HEK293 (cell line): ENCODE data around the gene OR6N1.

ENCODE experiments used
- CTCF ChIA-PET: fragments of 350-600 bp; formaldehyde crosslinking; extraction: SDS; loops from one replicate; lab custom pipeline; 2021; ENCODE audit warnings: antibody characterized with exemption; lab: Yijun Ruan, JAX
- POLR2A ChIA-PET: fragments of 300-600 bp; formaldehyde crosslinking; extraction: SDS; loops from one replicate; lab custom pipeline; 2020; ENCODE audit warnings: antibody characterized with exemption, inconsistent platforms; lab: Yijun Ruan, JAX
- H3K27ac ChIP-seq: fragments of 200-500 bp; sonication (Bioruptor generic); 2 replicates; pipeline ENCODE4 v1.5.1; 2014; ENCODE audit warnings: low read depth, low read length, control low read depth, inconsistent platforms; ENCODE audit errors: extremely low read depth
- H3K36me3 ChIP-seq, 2 experiments: fragments of 200-500 bp in 1 of 2; sonication (Bioruptor generic) in 1 of 2; 1 replicate in 1 of 2; 2 replicates in 1 of 2; pipeline ENCODE4 v1.5.1; 2014 to 2017; ENCODE audit warnings: inconsistent platforms in 2 of 2, low read length in 2 of 2; ENCODE audit not compliant: control insufficient read depth in 2 of 2, insufficient read depth in 1 of 2
- H3K4me1 ChIP-seq: fragments of 200-500 bp; sonication (Bioruptor generic); 2 replicates; pipeline ENCODE4 v1.5.1; 2014; ENCODE audit warnings: mild to moderate bottlenecking, low read length, inconsistent platforms; ENCODE audit not compliant: control insufficient read depth, insufficient read depth
- H3K4me3 ChIP-seq: 2 replicates; pipeline ENCODE4 v1.5.1; 2011; ENCODE audit warnings: low read depth, mild to moderate bottlenecking, control low read depth, low read length, moderate library complexity
- H3K9me3 ChIP-seq: fragments of 200-500 bp; sonication (Bioruptor generic); 2 replicates; pipeline ENCODE4 v1.5.1; 2014; ENCODE audit warnings: low read depth, low read length, inconsistent platforms; ENCODE audit not compliant: control insufficient read depth, insufficient read depth
- BCL11A ChIP-seq: fragments of 450-650 bp; formaldehyde crosslinking; IDR thresholded peaks from 2 replicates; pipeline ENCODE4 v1.5.1; 2016; ENCODE audit warnings: low read depth, missing biosample characterization, missing genetic modification characterization
- FEZF1 ChIP-seq: fragments of 450-650 bp; formaldehyde crosslinking; IDR thresholded peaks from 2 replicates; pipeline ENCODE4 v1.5.1; 2016; ENCODE audit warnings: missing biosample characterization, missing genetic modification characterization
- IKZF3 ChIP-seq: fragments of 450-650 bp; IDR thresholded peaks from 2 replicates; pipeline ENCODE4 v1.5.0; 2018; ENCODE audit warnings: missing biosample characterization, mild to moderate bottlenecking, missing genetic modification characterization, moderate library complexity
- KLF9 ChIP-seq: fragments of 450-650 bp; formaldehyde crosslinking; IDR thresholded peaks from 2 replicates; pipeline ENCODE4 v1.5.1; 2016; ENCODE audit warnings: missing biosample characterization, missing genetic modification characterization, low read depth
- MZF1 ChIP-seq: fragments of 450-650 bp; formaldehyde crosslinking; IDR thresholded peaks from 2 replicates; pipeline ENCODE4 v1.5.1; 2017; ENCODE audit warnings: missing biosample characterization, missing genetic modification characterization, borderline replicate concordance
- PRDM1 ChIP-seq: fragments of 450-650 bp; formaldehyde crosslinking; IDR thresholded peaks from 2 replicates; pipeline ENCODE4; 2016; ENCODE audit warnings: missing biosample characterization, missing genetic modification characterization
- REPIN1 ChIP-seq: fragments of 450-650 bp; formaldehyde crosslinking; IDR thresholded peaks from 2 replicates; pipeline ENCODE4 v1.5.1; 2017; ENCODE audit warnings: missing biosample characterization, missing genetic modification characterization, low read depth
- SP7 ChIP-seq: fragments of 450-650 bp; formaldehyde crosslinking; IDR thresholded peaks from 2 replicates; pipeline ENCODE4 v1.5.1; 2016; ENCODE audit warnings: missing biosample characterization, missing genetic modification characterization
- ZFHX2 ChIP-seq: fragments of 450-650 bp; formaldehyde crosslinking; conservative IDR thresholded peaks from 2 replicates; pipeline ENCODE4 v1.5.1; 2016; ENCODE audit warnings: missing biosample characterization, missing genetic modification characterization
- ZNF132 ChIP-seq: fragments of 450-650 bp; formaldehyde crosslinking; IDR thresholded peaks from 2 replicates; pipeline ENCODE4 v1.5.1; 2017; ENCODE audit warnings: missing biosample characterization, missing genetic modification characterization, borderline replicate concordance
- ZNF16 ChIP-seq: fragments of 450-650 bp; formaldehyde crosslinking; IDR thresholded peaks from 2 replicates; pipeline ENCODE4 v1.5.1; 2016; ENCODE audit warnings: low read depth, missing biosample characterization, missing genetic modification characterization
- ZNF214 ChIP-seq: fragments of 450-650 bp; formaldehyde crosslinking; IDR thresholded peaks from 2 replicates; pipeline ENCODE4 v1.5.1; 2017; ENCODE audit warnings: missing biosample characterization, mild to moderate bottlenecking, missing genetic modification characterization, borderline replicate concordance
- ZNF292 ChIP-seq: fragments of 450-650 bp; formaldehyde crosslinking; IDR thresholded peaks from 2 replicates; pipeline ENCODE4 v1.5.1; 2016; ENCODE audit warnings: low read depth, missing biosample characterization, missing genetic modification characterization, borderline replicate concordance
- ZNF302 ChIP-seq: fragments of 450-650 bp; formaldehyde crosslinking; IDR thresholded peaks from 2 replicates; pipeline ENCODE4 v1.5.1; 2016; ENCODE audit warnings: missing biosample characterization, missing genetic modification characterization, low read depth
- ZNF433 ChIP-seq: fragments of 450-650 bp; formaldehyde crosslinking; IDR thresholded peaks from 2 replicates; pipeline ENCODE4 v1.5.1; 2016; ENCODE audit warnings: missing biosample characterization, missing genetic modification characterization, low read depth
- ZNF610 ChIP-seq: fragments of 450-650 bp; formaldehyde crosslinking; IDR thresholded peaks from 2 replicates; pipeline ENCODE4 v1.5.1; 2016; ENCODE audit warnings: missing biosample characterization, missing genetic modification characterization, borderline replicate concordance
- ZNF624 ChIP-seq: fragments of 450-650 bp; formaldehyde crosslinking; IDR thresholded peaks from 2 replicates; pipeline ENCODE4 v1.5.1; 2017; ENCODE audit warnings: missing biosample characterization, missing genetic modification characterization
- ZNF76 ChIP-seq: fragments of 450-650 bp; formaldehyde crosslinking; IDR thresholded peaks from 2 replicates; pipeline ENCODE4; 2016; ENCODE audit warnings: low read depth, missing biosample characterization, missing genetic modification characterization, borderline replicate concordance
- ZSCAN16 ChIP-seq: fragments of 450-650 bp; formaldehyde crosslinking; IDR thresholded peaks from 2 replicates; pipeline ENCODE4 v1.5.1; 2016; ENCODE audit warnings: missing biosample characterization, missing genetic modification characterization
- ZSCAN23 ChIP-seq: fragments of 450-650 bp; formaldehyde crosslinking; IDR thresholded peaks from 2 replicates; pipeline ENCODE4 v1.5.1; 2016; ENCODE audit warnings: missing biosample characterization, missing genetic modification characterization
- TF ChIP-seq, protein P1 (sequence below): fragments of 450-650 bp; formaldehyde crosslinking; IDR thresholded peaks from 2 replicates; pipeline ENCODE4 v1.5.1; 2016; ENCODE audit warnings: missing biosample characterization, missing genetic modification characterization, borderline replicate concordance
- TF ChIP-seq, protein P2 (sequence below): fragments of 450-650 bp; formaldehyde crosslinking; IDR thresholded peaks from 2 replicates; pipeline ENCODE4 v1.5.1; 2016; ENCODE audit warnings: missing biosample characterization, missing genetic modification characterization
- TF ChIP-seq, protein P3 (sequence below): fragments of 450-650 bp; formaldehyde crosslinking; IDR thresholded peaks from 2 replicates; pipeline ENCODE4 v1.5.1; 2016; ENCODE audit warnings: missing biosample characterization, missing genetic modification characterization
- TF ChIP-seq, protein P4 (sequence below): fragments of 450-650 bp; formaldehyde crosslinking; IDR thresholded peaks from 2 replicates; pipeline ENCODE4 v1.5.1; 2017; ENCODE audit warnings: missing biosample characterization, missing genetic modification characterization

OR6N1 gene

DNA sequence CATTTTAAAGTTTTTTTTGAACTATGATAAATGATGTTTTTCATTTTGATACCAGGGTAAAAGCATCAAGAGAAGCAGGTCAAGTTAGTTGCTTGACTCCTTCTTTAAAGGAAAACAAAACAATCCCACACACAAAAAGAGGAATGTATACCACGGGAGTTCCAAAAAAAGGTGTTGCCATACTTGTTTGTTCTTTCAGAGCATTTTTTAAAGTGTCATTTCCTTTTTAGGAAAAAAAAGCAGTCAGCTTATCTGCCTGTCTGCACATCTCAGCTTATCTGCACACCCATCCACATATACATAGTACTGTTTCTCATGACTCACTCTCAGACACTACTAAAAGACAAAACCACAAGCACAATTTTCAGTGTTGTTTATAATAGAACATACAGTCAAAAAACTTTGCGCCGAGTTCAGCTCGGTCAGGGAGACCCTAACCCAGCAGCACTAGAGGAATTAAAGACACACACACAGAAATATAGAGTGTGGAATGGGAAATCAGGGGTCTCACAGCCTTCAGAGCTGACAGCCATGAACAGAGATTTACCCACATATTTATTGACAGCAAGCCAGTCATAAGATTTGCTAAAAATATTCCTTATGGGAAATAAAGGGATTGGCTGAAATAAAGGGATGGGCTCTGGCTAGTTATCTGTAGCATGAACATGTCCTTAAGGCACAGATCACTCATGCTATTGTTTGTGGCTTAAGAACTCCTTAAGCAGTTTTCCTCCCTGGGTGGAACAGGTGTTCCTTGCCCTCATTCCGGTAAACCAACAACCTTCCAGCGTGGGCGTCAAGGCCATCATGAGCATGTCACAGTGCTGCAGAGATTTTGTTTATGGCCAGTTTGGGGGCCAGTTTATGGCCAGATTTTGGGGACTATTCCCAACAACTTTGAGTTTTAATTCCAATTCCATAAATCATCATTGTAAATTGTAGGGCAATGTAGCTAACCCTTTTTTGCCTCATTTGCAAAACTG, 47.8 kb upstream of the OR6N1 start (continued):
- TF ChIP-seq ZNF433 (no peak), BCL11A (tag by site-specific recombination) (no peak), MZF1 (tag by site-specific recombination) (no peak)
- TF ChIP-seq, protein P1, sequence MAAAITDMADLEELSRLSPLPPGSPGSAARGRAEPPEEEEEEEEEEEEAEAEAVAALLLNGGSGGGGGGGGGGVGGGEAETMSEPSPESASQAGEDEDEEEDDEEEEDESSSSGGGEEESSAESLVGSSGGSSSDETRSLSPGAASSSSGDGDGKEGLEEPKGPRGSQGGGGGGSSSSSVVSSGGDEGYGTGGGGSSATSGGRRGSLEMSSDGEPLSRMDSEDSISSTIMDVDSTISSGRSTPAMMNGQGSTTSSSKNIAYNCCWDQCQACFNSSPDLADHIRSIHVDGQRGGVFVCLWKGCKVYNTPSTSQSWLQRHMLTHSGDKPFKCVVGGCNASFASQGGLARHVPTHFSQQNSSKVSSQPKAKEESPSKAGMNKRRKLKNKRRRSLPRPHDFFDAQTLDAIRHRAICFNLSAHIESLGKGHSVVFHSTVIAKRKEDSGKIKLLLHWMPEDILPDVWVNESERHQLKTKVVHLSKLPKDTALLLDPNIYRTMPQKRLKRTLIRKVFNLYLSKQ (tag by site-specific recombination), result no peak

DNA sequence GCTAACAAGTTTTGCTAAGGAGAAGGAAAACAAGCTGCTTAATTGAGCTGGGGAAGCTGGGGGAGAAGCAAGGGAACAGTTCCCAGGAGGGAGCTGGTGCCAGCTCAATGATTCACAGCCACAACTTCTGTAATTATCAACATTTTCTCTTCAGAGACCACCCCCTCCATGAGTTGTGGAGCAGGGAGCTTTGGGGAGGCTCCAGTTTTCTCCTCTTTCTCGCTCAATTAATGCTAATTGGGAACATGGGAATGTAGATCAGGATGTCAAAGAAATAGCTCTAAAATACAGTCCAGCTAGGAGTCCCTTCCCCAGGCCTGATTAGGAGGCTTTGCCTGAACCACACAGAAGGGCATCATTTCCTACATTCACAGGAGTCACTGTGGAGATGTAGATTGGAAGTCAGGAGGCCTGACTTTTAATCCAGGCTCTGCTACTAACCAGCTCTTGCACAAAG, 47.0 kb upstream of the OR6N1 start:
- CTCF ChIA-PET, result interaction anchor here (0.6 to 0.8 kb wide), 2 partner anchors 180 to 395 kb away, joined by 3 read pairs; no protein-coding TSS in a partner anchor
- no peak overlapping the region for H3K27ac ChIP-seq
- H3K36me3 ChIP-seq, result no peaks in the 10 kb centered on the region
- TF ChIP-seq FEZF1 (tag by site-specific recombination) (no peak), ZFHX2 (tag by site-specific recombination) (no peak), ZNF292 (tag by site-specific recombination) (no peak), ZNF624 (no peak), ZSCAN16 (tag by site-specific recombination) (no peak)
- no peaks in the 10 kb centered on the region for H3K4me1 ChIP-seq
- H3K4me3 ChIP-seq, result no peak overlapping the region
- POLR2A ChIA-PET, result no interaction called here
- H3K9me3 ChIP-seq, result no peaks in the 10 kb centered on the region

DNA sequence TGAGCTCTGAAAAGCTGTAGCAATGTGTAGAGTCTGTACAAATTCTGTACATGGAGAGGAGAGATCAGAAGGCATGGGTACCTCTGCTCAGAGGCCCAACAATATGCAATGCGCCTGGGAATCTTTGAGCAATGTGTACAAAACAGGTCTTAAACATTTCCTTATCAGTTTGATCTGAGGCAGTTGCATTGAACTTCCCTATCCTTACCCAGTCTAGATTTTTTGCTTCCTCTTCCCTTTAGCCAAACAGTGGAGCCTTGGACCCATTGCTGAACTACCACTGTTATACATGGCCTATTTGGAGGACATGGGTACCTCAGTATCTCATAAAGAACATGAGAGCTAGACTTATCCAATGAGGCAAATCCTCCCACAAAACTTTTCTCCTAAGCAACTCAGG, 46.6 kb upstream of the OR6N1 start:
- no peaks in the 10 kb centered on the region for H3K4me1 ChIP-seq
- H3K36me3 ChIP-seq, result no peaks in the 10 kb centered on the region
- no peaks in the 10 kb centered on the region for H3K9me3 ChIP-seq
- ChIA-PET CTCF (interaction anchor here (0.6 to 0.8 kb wide), 2 partner anchors 180 to 395 kb away, joined by 3 read pairs; no protein-coding TSS in a partner anchor), POLR2A (no interaction called here)
- TF ChIP-seq REPIN1 (no peak), IKZF3 (tag by site-specific recombination) (no peak), ZNF302 (tag by site-specific recombination) (no peak), ZNF16 (no peak), ZNF76 (no peak), ZNF132 (tag by site-specific recombination) (no peak), SP7 (no peak), PRDM1 (tag by site-specific recombination) (no peak), ZNF610 (tag by site-specific recombination) (no peak), ZSCAN23 (no peak), ZNF214 (tag by site-specific recombination) (no peak), KLF9 (tag by site-specific recombination) (no peak)
- TF ChIP-seq, protein P2, sequence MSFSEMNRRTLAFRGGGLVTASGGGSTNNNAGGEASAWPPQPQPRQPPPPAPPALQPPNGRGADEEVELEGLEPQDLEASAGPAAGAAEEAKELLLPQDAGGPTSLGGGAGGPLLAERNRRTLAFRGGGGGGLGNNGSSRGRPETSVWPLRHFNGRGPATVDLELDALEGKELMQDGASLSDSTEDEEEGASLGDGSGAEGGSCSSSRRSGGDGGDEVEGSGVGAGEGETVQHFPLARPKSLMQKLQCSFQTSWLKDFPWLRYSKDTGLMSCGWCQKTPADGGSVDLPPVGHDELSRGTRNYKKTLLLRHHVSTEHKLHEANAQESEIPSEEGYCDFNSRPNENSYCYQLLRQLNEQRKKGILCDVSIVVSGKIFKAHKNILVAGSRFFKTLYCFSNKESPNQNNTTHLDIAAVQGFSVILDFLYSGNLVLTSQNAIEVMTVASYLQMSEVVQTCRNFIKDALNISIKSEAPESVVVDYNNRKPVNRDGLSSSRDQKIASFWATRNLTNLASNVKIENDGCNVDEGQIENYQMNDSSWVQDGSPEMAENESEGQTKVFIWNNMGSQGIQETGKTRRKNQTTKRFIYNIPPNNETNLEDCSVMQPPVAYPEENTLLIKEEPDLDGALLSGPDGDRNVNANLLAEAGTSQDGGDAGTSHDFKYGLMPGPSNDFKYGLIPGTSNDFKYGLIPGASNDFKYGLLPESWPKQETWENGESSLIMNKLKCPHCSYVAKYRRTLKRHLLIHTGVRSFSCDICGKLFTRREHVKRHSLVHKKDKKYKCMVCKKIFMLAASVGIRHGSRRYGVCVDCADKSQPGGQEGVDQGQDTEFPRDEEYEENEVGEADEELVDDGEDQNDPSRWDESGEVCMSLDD (tag by site-specific recombination), result no peak
- TF ChIP-seq, protein P3, sequence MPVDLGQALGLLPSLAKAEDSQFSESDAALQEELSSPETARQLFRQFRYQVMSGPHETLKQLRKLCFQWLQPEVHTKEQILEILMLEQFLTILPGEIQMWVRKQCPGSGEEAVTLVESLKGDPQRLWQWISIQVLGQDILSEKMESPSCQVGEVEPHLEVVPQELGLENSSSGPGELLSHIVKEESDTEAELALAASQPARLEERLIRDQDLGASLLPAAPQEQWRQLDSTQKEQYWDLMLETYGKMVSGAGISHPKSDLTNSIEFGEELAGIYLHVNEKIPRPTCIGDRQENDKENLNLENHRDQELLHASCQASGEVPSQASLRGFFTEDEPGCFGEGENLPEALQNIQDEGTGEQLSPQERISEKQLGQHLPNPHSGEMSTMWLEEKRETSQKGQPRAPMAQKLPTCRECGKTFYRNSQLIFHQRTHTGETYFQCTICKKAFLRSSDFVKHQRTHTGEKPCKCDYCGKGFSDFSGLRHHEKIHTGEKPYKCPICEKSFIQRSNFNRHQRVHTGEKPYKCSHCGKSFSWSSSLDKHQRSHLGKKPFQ (tag by site-specific recombination), result no peak
- TF ChIP-seq, protein P4, sequence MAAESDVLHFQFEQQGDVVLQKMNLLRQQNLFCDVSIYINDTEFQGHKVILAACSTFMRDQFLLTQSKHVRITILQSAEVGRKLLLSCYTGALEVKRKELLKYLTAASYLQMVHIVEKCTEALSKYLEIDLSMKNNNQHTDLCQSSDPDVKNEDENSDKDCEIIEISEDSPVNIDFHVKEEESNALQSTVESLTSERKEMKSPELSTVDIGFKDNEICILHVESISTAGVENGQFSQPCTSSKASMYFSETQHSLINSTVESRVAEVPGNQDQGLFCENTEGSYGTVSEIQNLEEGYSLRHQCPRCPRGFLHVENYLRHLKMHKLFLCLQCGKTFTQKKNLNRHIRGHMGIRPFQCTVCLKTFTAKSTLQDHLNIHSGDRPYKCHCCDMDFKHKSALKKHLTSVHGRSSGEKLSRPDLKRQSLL (tag by site-specific recombination), result no peak
- no peak overlapping the region for H3K27ac ChIP-seq
- H3K4me3 ChIP-seq, result no peak overlapping the region
